ENCODE measurements around the gene DZIP1L.
"Not testable (repeated sequence)": the region's sequence is repeated elsewhere in the genome, so short reads cannot be mapped to it uniquely, and the experiment has no call there.

- not testable (repeated sequence) for TF ChIP-seq TP53 (CRISPR knock-in tag; IDR thresholded peaks at IDR 0.05); AR (CRISPR knock-in tag; IDR thresholded peaks at IDR 0.05); TCF7 (CRISPR knock-in tag; IDR thresholded peaks at IDR 0.05; ENCODE audit: low read depth); SP1 (CRISPR knock-in tag; conservative IDR thresholded peaks at IDR 0.05); ZNF317 (CRISPR knock-in tag; IDR thresholded peaks at IDR 0.05; ENCODE audit: borderline replicate concordance, low read depth); JAZF1 (CRISPR knock-in tag; IDR thresholded peaks at IDR 0.05); NR2C2 (CRISPR knock-in tag; IDR thresholded peaks at IDR 0.05); ATF6 (CRISPR knock-in tag; IDR thresholded peaks at IDR 0.05); USF2 (CRISPR knock-in tag; IDR thresholded peaks at IDR 0.05); ZNF138 (CRISPR knock-in tag; conservative IDR thresholded peaks at IDR 0.05); JUN (CRISPR knock-in tag; IDR thresholded peaks at IDR 0.05); MAX (CRISPR knock-in tag; IDR thresholded peaks at IDR 0.05)
- TF ChIP-seq CTCF (IDR thresholded peaks at IDR 0.05): peak; percentile 18; the same call in 1 of the 2 replicates
These were observed 14.0 kb downstream of the DZIP1L start for GRCh38 chr3:138101351-138101940.
